ENCODE data around the gene MAGED2.

DNA sequence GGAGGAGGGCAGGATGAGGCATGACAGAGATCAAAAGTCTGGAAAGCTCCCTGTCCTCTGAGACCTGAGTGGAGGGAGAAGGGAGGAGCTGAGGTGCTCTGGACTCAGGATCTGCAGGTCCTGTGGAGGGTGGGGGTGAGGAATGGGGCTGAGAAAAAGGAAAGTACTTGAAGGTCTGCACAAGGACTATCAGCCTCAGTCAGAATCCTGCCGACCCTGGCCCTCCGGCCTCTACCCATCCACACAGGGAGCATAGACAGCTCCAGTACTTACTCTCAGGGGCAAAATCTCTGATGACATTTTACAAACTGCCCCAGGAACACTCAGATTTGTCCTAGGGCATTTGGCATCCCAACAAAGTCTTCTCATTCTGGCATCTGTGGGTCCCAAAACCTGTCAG, 8.5 kb upstream of the MAGED2 start:
- TF ChIP-seq, protein P1, sequence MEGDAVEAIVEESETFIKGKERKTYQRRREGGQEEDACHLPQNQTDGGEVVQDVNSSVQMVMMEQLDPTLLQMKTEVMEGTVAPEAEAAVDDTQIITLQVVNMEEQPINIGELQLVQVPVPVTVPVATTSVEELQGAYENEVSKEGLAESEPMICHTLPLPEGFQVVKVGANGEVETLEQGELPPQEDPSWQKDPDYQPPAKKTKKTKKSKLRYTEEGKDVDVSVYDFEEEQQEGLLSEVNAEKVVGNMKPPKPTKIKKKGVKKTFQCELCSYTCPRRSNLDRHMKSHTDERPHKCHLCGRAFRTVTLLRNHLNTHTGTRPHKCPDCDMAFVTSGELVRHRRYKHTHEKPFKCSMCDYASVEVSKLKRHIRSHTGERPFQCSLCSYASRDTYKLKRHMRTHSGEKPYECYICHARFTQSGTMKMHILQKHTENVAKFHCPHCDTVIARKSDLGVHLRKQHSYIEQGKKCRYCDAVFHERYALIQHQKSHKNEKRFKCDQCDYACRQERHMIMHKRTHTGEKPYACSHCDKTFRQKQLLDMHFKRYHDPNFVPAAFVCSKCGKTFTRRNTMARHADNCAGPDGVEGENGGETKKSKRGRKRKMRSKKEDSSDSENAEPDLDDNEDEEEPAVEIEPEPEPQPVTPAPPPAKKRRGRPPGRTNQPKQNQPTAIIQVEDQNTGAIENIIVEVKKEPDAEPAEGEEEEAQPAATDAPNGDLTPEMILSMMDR (conservative IDR thresholded peaks at IDR 0.05; ENCODE audit: low read depth, low read length), result no peak
- TF ChIP-seq EZH2 (IDR thresholded peaks at IDR 0.05; ENCODE audit: borderline replicate concordance, low read depth, low read length, poor library complexity, severe bottlenecking), result no peak
